SK-N-SH treated with all-trans-retinoic acid at 6 μM for 48 hours (cell line): ENCODE results near the gene MRPS9.

Source experiments
- ATAC-seq: fragments of 200-7000 bp; cut with Tn5 transposase; 3 replicates; pipeline ENCODE4 v1.9.1; 2020; ENCODE audit warnings: mild to moderate bottlenecking, moderate library complexity
- ARNTL ChIP-seq: fragments of 450-650 bp; formaldehyde crosslinking; IDR thresholded peaks from 2 replicates; pipeline ENCODE4 v1.5.0; 2020; ENCODE audit warnings: low read depth, mild to moderate bottlenecking, moderate library complexity, borderline replicate concordance
- BACH2 ChIP-seq: fragments of 250-450 bp; sonication (Bioruptor Pico); IDR thresholded peaks from 2 replicates; pipeline ENCODE4 v1.9.0; 2021; ENCODE audit warnings: mild to moderate bottlenecking, borderline replicate concordance
- CSDC2 ChIP-seq: fragments of 250-450 bp; sonication (Bioruptor Pico); IDR thresholded peaks from 2 replicates; pipeline ENCODE4 v1.5.0; 2020; ENCODE audit warnings: mild to moderate bottlenecking, moderate library complexity
- CSRNP3 ChIP-seq: fragments of 250-450 bp; sonication (Bioruptor Pico); IDR thresholded peaks from 2 replicates; pipeline ENCODE4 v1.5.1; 2021; ENCODE audit warnings: mild to moderate bottlenecking, moderate library complexity
- GLIS3 ChIP-seq: fragments of 250-450 bp; sonication (Bioruptor Pico); IDR thresholded peaks from 2 replicates; pipeline ENCODE4 v1.5.0; 2020; ENCODE audit warnings: mild to moderate bottlenecking, moderate library complexity
- OSR1 ChIP-seq: fragments of 250-450 bp; sonication (Bioruptor Pico); IDR thresholded peaks from 2 replicates; pipeline ENCODE4 v1.8.0; 2022; ENCODE audit warnings: moderate library complexity, mild to moderate bottlenecking, inconsistent platforms
- PATZ1 ChIP-seq: fragments of 250-450 bp; sonication (Bioruptor Pico); IDR thresholded peaks from 2 replicates; pipeline ENCODE4 v1.8.0; 2020; ENCODE audit warnings: mild to moderate bottlenecking, moderate library complexity, borderline replicate concordance
- POU6F1 ChIP-seq: fragments of 250-450 bp; sonication (Bioruptor Pico); IDR thresholded peaks from 2 replicates; pipeline ENCODE4 v1.8.0; 2021; ENCODE audit warnings: low read depth, mild to moderate bottlenecking, moderate library complexity, borderline replicate concordance
- PPARA ChIP-seq: fragments of 250-450 bp; sonication (Bioruptor Pico); IDR thresholded peaks from 2 replicates; pipeline ENCODE4 v1.5.0; 2020; ENCODE audit warnings: mild to moderate bottlenecking, borderline replicate concordance
- RARB ChIP-seq: fragments of 250-450 bp; sonication (Bioruptor Pico); IDR thresholded peaks from 2 replicates; pipeline ENCODE4 v1.8.0; 2021; ENCODE audit warnings: mild to moderate bottlenecking, moderate library complexity
- TCF4 ChIP-seq: fragments of 250-450 bp; sonication (Bioruptor Pico); IDR thresholded peaks from 2 replicates; pipeline ENCODE4 v1.8.0; 2021; ENCODE audit warnings: mild to moderate bottlenecking, moderate library complexity, borderline replicate concordance
- TOX ChIP-seq: fragments of 250-450 bp; sonication (Bioruptor Pico); IDR thresholded peaks from 2 replicates; pipeline ENCODE4 v1.8.0; 2021; ENCODE audit warnings: mild to moderate bottlenecking, moderate library complexity, borderline replicate concordance
- ZC3H10 ChIP-seq: fragments of 250-450 bp; sonication (Bioruptor Pico); IDR thresholded peaks from 2 replicates; pipeline ENCODE4 v1.5.1; 2021; ENCODE audit warnings: mild to moderate bottlenecking, moderate library complexity
- ZFP3 ChIP-seq: fragments of 250-450 bp; sonication (Bioruptor Pico); IDR thresholded peaks from 2 replicates; pipeline ENCODE4 v1.5.0; 2020; ENCODE audit warnings: mild to moderate bottlenecking, moderate library complexity
- ZFP30 ChIP-seq: fragments of 450-650 bp; formaldehyde crosslinking; IDR thresholded peaks from 2 replicates; pipeline ENCODE4 v1.5.0; 2022; ENCODE audit warnings: mild to moderate bottlenecking, moderate library complexity
- ZNF565 ChIP-seq: fragments of 450-650 bp; formaldehyde crosslinking; conservative IDR thresholded peaks from 2 replicates; pipeline ENCODE4 v1.5.0; 2020; ENCODE audit warnings: low read depth, mild to moderate bottlenecking, moderate library complexity
- ZNF70 ChIP-seq: fragments of 450-650 bp; formaldehyde crosslinking; IDR thresholded peaks from 2 replicates; pipeline ENCODE4 v1.5.0; 2020; ENCODE audit warnings: mild to moderate bottlenecking, moderate library complexity

MRPS9 gene

GRCh38 chr2:105111365-105112150 lies 73.7 kb downstream of the MRPS9 start (continued):
- no peak for TF ChIP-seq PATZ1 (CRISPR knock-in tag)
- no peak for TF ChIP-seq BACH2 (CRISPR knock-in tag)
- TF ChIP-seq TOX (CRISPR knock-in tag), result no peak
- no peak for TF ChIP-seq ZNF70 (CRISPR knock-in tag)

- no peak for ATAC-seq
- no peak for TF ChIP-seq ARNTL (CRISPR knock-in tag)
- no peak for TF ChIP-seq PATZ1 (CRISPR knock-in tag)
- no peak for TF ChIP-seq GLIS3 (CRISPR knock-in tag)
- TF ChIP-seq PPARA (CRISPR knock-in tag), result no peak
These were observed 74.5 kb downstream of the MRPS9 start for GRCh38 chr2:105112345-105112744.

GRCh38 chr2:105113616-105114291 lies 75.9 kb downstream of the MRPS9 start:
- ATAC-seq, result no peak
- TF ChIP-seq CSRNP3 (CRISPR knock-in tag) (no peak), POU6F1 (CRISPR knock-in tag) (no peak), ZFP3 (CRISPR knock-in tag) (no peak), RARB (CRISPR knock-in tag) (no peak), ZC3H10 (CRISPR knock-in tag) (no peak), CSDC2 (CRISPR knock-in tag) (no peak), ZNF565 (CRISPR knock-in tag) (no peak), OSR1 (CRISPR knock-in tag) (no peak), ZFP30 (CRISPR knock-in tag) (no peak)

- TF ChIP-seq OSR1 (CRISPR knock-in tag), result no peak
- no peak for TF ChIP-seq TCF4 (CRISPR knock-in tag)
- TF ChIP-seq PPARA (CRISPR knock-in tag), result no peak
- TF ChIP-seq PATZ1 (CRISPR knock-in tag), result no peak
- no peak for TF ChIP-seq ZNF70 (CRISPR knock-in tag)
- peak; percentile 82 for ATAC-seq
These were observed 76.7 kb downstream of the MRPS9 start for GRCh38 chr2:105114551-105114950.
